Articular chondrocyte of knee joint (primary cell): ENCODE measurements around the gene CLEC6A. TPM values are rescaled to one million over a fixed set of nuclear protein-coding genes. Genes with fewer than 3 reads are reported as not detected.

Experiments
- small RNA-seq: library from RNA; depleted of rRNA; stranded (forward); fragments of <200 nt; gene quantifications from one replicate; pipeline ENCODE3, GENCODE V24; 2012
- total RNA-seq: library from RNA; depleted of rRNA; stranded (reverse); fragments of >200 nt; gene quantifications from 2 replicates; pipeline ENCODE4 v1.2.3, GENCODE V29; 2012

The CLEC6A gene
- total RNA-seq, result not detected in 2 replicates

GRCh38 chr12:8455727-8456360, at the start of gene CLEC6A:
Gene CLEC6A, plus strand, starts transcription at chr12:8455962. Its CDS starts 150 bp downstream, at chr12:8456112.

DNA sequence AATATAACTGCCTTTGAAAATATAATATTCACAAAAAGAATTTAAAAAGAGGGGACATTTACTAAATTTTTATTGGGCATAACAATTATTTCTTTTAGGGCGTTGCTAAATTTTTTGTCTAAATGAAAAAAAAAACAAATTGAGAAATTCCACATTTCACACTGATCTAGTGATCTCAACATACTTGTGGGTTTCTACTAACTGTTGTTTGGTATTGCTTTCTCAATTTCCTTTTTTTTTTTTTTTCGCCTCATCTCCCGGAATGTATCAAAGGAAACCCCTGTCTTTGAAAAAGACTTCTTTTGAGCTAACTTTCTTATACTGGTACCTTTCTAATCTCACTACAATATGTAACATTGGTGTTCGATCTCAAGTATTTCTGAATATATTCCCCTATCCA, 57.5 kb downstream of the CLEC6A start, which contains the start of gene CLEC4D:
CLEC4D (plus strand) TSS at position 248 of the 400 bp plus-strand sequence. CDS start 230 bp downstream, outside the sequence.

Small RNA genes lying within 50 kb of the gene (small RNA-seq; reads per million reads assigned to genes)
- not detected for gene RNU6-275P

Other genes starting within 250 kb of the CLEC6A start
- 0.13 and 0.43 TPM in 2 replicates for gene FAM90A1, start 228.3 kb upstream of the CLEC6A start, total RNA-seq
- gene CLEC4D, start 57.5 kb downstream of the CLEC6A start, total RNA-seq, result not detected in 2 replicates
- gene CLEC4E, start 84.9 kb downstream of the CLEC6A start, total RNA-seq, result not detected in 2 replicates
- gene AICDA, start 156.9 kb downstream of the CLEC6A start, total RNA-seq, result not detected in 2 replicates
- 6.4 and 12.3 TPM in 2 replicates for gene MFAP5, start 206.9 kb downstream of the CLEC6A start, total RNA-seq
- 16.5 and 18.1 TPM in 2 replicates for gene RIMKLB, start 242.0 kb downstream of the CLEC6A start, total RNA-seq